Endothelial cell of umbilical vein (primary cell): Measurements from ENCODE around the gene GMEB2. TPM values are rescaled to one million over a fixed set of nuclear protein-coding genes. Genes with fewer than 3 reads are reported as not detected.

Source experiments
- polyA plus RNA-seq, 4 experiments: library from polyadenylated mRNA; depleted of rRNA in 3 of 4; stranded (reverse) in 3 of 4; unstranded in 1 of 4; fragments of >200 nt; gene quantifications; 2 replicates each; pipeline versions ENCODE4 v1.2.1 to v1.2.3, GENCODE V29; 2011 to 2012; ENCODE audit warnings: missing spikeins in 1 of 4
- total RNA-seq: library from RNA; stranded (reverse); gene quantifications from 2 replicates; pipeline ENCODE4 v1.2.3, GENCODE V29; 2021

GMEB2 gene
- total and polyA plus RNA-seq, 2 donors (not counting 3 experiments of a cell fraction or from before 2014, with no cell fraction given) = 12.7 to 14.1 TPM

Other genes starting within 250 kb of the GMEB2 start
- not detected in 2 replicates for gene KCNQ2, start 154.4 kb downstream of the GMEB2 start, total RNA-seq
- not detected in 2 replicates for gene KCNQ2, start 154.4 kb downstream of the GMEB2 start, polyA plus RNA-seq
- 2.9 and 3.4 TPM in 2 replicates for gene EEF1A2, start 128.0 kb downstream of the GMEB2 start, total RNA-seq
- gene EEF1A2, start 128.0 kb downstream of the GMEB2 start, polyA plus RNA-seq = 2.7 and 2.9 TPM in 2 replicates
- 219 and 233 TPM in 2 replicates for gene PPDPF, start 106.3 kb downstream of the GMEB2 start, total RNA-seq
- gene PPDPF, start 106.3 kb downstream of the GMEB2 start, polyA plus RNA-seq = 52.2 and 58.9 TPM in 2 replicates
- gene PTK6, start 89.7 kb downstream of the GMEB2 start, total RNA-seq = 0.18 TPM in 1 of 2 replicates, not detected in the other
- gene PTK6, start 89.7 kb downstream of the GMEB2 start, polyA plus RNA-seq = 0.05 TPM in 1 of 2 replicates, not detected in the other
- not detected in 2 replicates for gene SRMS, start 79.4 kb downstream of the GMEB2 start, total RNA-seq
- gene SRMS, start 79.4 kb downstream of the GMEB2 start, polyA plus RNA-seq = not detected in 2 replicates
- 0.51 and 0.71 TPM in 2 replicates for gene FNDC11, start 72.9 kb downstream of the GMEB2 start, total RNA-seq
- 1.9 and 3.4 TPM in 2 replicates for gene FNDC11, start 72.9 kb downstream of the GMEB2 start, polyA plus RNA-seq
- gene HELZ2, start 52.9 kb downstream of the GMEB2 start, total RNA-seq = 29.2 and 33.2 TPM in 2 replicates
- 10.6 and 16.2 TPM in 2 replicates for gene HELZ2, start 52.9 kb downstream of the GMEB2 start, polyA plus RNA-seq
- gene STMN3, start 26.3 kb upstream of the GMEB2 start, total RNA-seq = 1.7 and 1.8 TPM in 2 replicates
- gene STMN3, start 26.3 kb upstream of the GMEB2 start, polyA plus RNA-seq = 4.7 and 8.4 TPM in 2 replicates
- gene RTEL1, start 31.2 kb upstream of the GMEB2 start, total RNA-seq = 38.6 and 44.9 TPM in 2 replicates
- 17.0 and 20.6 TPM in 2 replicates for gene RTEL1, start 31.2 kb upstream of the GMEB2 start, polyA plus RNA-seq
- gene TNFRSF6B, start 69.6 kb upstream of the GMEB2 start, total RNA-seq = 0.69 TPM in 1 of 2 replicates, not detected in the other
- gene TNFRSF6B, start 69.6 kb upstream of the GMEB2 start, polyA plus RNA-seq = 11.3 and 20.6 TPM in 2 replicates
- 51.6 and 56.3 TPM in 2 replicates for gene ARFRP1, start 80.9 kb upstream of the GMEB2 start, total RNA-seq
- gene ARFRP1, start 80.9 kb upstream of the GMEB2 start, polyA plus RNA-seq = 37.0 and 48.7 TPM in 2 replicates
- 29.3 and 31.7 TPM in 2 replicates for gene ZGPAT, start 80.9 kb upstream of the GMEB2 start, total RNA-seq
- gene ZGPAT, start 80.9 kb upstream of the GMEB2 start, polyA plus RNA-seq = 23.1 and 24.4 TPM in 2 replicates
- 11.5 and 12.2 TPM in 2 replicates for gene LIME1, start 109.6 kb upstream of the GMEB2 start, total RNA-seq
- gene LIME1, start 109.6 kb upstream of the GMEB2 start, polyA plus RNA-seq = 10.7 and 16.3 TPM in 2 replicates
- gene SLC2A4RG, start 112.7 kb upstream of the GMEB2 start, total RNA-seq = 69.3 and 69.4 TPM in 2 replicates
- gene SLC2A4RG, start 112.7 kb upstream of the GMEB2 start, polyA plus RNA-seq = 41.7 and 66.5 TPM in 2 replicates
- 4.3 and 7.1 TPM in 2 replicates for gene ZBTB46, start 204.2 kb upstream of the GMEB2 start, total RNA-seq
- gene ZBTB46, start 204.2 kb upstream of the GMEB2 start, polyA plus RNA-seq = 1.3 TPM in 2 replicates
- not detected in 2 replicates for gene ABHD16B, start 234.4 kb upstream of the GMEB2 start, total RNA-seq
- not detected in 2 replicates for gene ABHD16B, start 234.4 kb upstream of the GMEB2 start, polyA plus RNA-seq
- gene TPD52L2, start 238.2 kb upstream of the GMEB2 start, total RNA-seq = 114 and 123 TPM in 2 replicates
- gene TPD52L2, start 238.2 kb upstream of the GMEB2 start, polyA plus RNA-seq = 142 and 151 TPM in 2 replicates